Loucy (cell line): ENCODE data around the gene IGSF3.

Experiments
- H2AFZ ChIP-seq: fragments of 200-600 bp; sonication (generic); 2 replicates; pipeline ENCODE4 v1.6.0; 2016; ENCODE audit warnings: antibody characterized with exemption, mild to moderate bottlenecking, low read length, moderate library complexity
- H3F3A ChIP-seq: fragments of 200-600 bp; 2 replicates; pipeline ENCODE4 v1.6.0; 2016; ENCODE audit warnings: antibody characterized with exemption, low read depth, mild to moderate bottlenecking
- H3K27me3 ChIP-seq: fragments of 200-600 bp; sonication (generic); 2 replicates; pipeline ENCODE4 v1.6.1; 2014; ENCODE audit warnings: low read length, mild to moderate bottlenecking; ENCODE audit not compliant: insufficient read depth, poor library complexity, severe bottlenecking
- H3K36me3 ChIP-seq: fragments of 200-600 bp; sonication (generic); 2 replicates; pipeline ENCODE4 v1.6.1; 2016; ENCODE audit warnings: low read length; ENCODE audit not compliant: insufficient read depth
- H3K4me1 ChIP-seq: fragments of 200-600 bp; sonication (generic); 2 replicates; pipeline ENCODE4 v1.5.1; 2014; ENCODE audit warnings: low read length, mild to moderate bottlenecking; ENCODE audit not compliant: insufficient read depth, poor library complexity, severe bottlenecking
- H3K4me2 ChIP-seq: fragments of 200-600 bp; sonication (generic); 2 replicates; pipeline ENCODE4 v1.6.0; 2014; ENCODE audit warnings: antibody characterized with exemption, low read length, low read depth, mild to moderate bottlenecking; ENCODE audit not compliant: poor library complexity, severe bottlenecking
- H3K4me3 ChIP-seq: fragments of 200-600 bp; sonication (generic); 2 replicates; pipeline ENCODE4 v1.5.1; 2014; ENCODE audit warnings: low read length, mild to moderate bottlenecking, mixed read lengths; ENCODE audit not compliant: poor library complexity, severe bottlenecking
- H3K79me2 ChIP-seq: fragments of 200-600 bp; sonication (generic); 2 replicates; pipeline ENCODE4 v1.6.1; 2014; ENCODE audit warnings: low read length; ENCODE audit not compliant: insufficient read depth
- H3K9ac ChIP-seq: fragments of 200-600 bp; sonication (generic); 2 replicates; pipeline ENCODE4 v1.6.0; 2014; ENCODE audit warnings: mild to moderate bottlenecking, low read depth, low read length, moderate library complexity; ENCODE audit not compliant: poor library complexity, severe bottlenecking
- H3K9me2 ChIP-seq: fragments of 200-600 bp; sonication (generic); replicated peaks from 2 replicates; pipeline ENCODE4 v1.6.1; 2016; ENCODE audit warnings: low read depth, low read length, mixed read lengths
- H3K9me3 ChIP-seq: fragments of 200-600 bp; sonication (generic); 2 replicates; pipeline ENCODE4 v1.6.1; 2014; ENCODE audit warnings: mild to moderate bottlenecking, antibody characterized with exemption, low read length, low read depth; ENCODE audit not compliant: insufficient read depth
- H4K20me1 ChIP-seq: fragments of 200-600 bp; sonication (generic); 2 replicates; pipeline ENCODE4 v1.6.0; 2014; ENCODE audit warnings: antibody characterized with exemption, low read length, mild to moderate bottlenecking; ENCODE audit not compliant: insufficient read depth, poor library complexity, severe bottlenecking
- EZH2phosphoT487 ChIP-seq: fragments of 200-600 bp; IDR thresholded peaks from 2 replicates; pipeline ENCODE4 v1.6.1; 2018; ENCODE audit warnings: antibody characterized with exemption, mild to moderate bottlenecking, moderate library complexity, borderline replicate concordance
- TF ChIP-seq, protein P1 (sequence below): fragments of 200-600 bp; sonication (generic); conservative IDR thresholded peaks from 2 replicates; pipeline ENCODE4 v1.5.1; 2014; ENCODE audit warnings: mild to moderate bottlenecking, antibody characterized with exemption, low read length

IGSF3 gene

DNA sequence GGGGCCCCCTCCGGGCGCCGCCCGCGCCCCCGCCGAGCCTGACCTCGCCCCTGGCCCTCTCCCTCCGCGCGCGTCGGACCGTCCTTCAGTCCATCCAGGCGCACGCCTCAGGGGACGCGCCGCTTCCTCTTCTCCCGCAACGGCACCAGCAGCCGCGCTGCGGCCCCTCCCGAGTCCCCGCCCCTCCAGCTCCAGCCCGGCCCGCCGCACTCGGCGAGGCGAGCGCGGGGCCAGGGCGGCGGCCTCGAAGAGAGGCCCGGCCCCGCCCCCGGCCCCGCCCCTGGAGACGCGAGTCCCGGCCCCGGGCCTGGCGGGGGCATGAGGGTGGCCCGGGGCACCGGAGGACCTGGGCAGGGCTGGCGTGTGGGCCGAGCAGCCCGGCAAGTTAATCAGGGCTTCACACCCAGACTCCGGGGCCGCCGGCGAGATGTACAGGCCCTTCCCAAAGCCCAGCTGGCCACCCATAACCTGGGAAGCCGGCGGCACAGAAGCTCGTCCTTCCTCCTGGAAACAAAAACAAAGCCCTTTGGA, at the start of gene IGSF3:
IGSF3 (minus strand) TSS at position 159 of the 531 bp plus-strand sequence. CDS start 1,407 bp downstream, outside the sequence.
- Histone ChIP-seq H3K9me3 (no peaks in the 10 kb centered on the region), H3K27me3 (peaks cover 24% of the 10 kb centered on the region), H3K4me2 (peak within 1 kb of the TSS; percentile 94), H3K4me1 (peaks cover 28% of the 10 kb centered on the region), H3K9me2 (no peaks in the 10 kb centered on the region), H4K20me1 (no peaks in the 10 kb centered on the region), H3K36me3 (no peaks in the 10 kb centered on the region), H3K79me2 (no peaks in the 10 kb centered on the region), H3K4me3 (peak within 1 kb of the TSS; percentile 74), H3F3A (no peaks in the 10 kb centered on the region), H3K9ac (peak within 1 kb of the TSS; percentile 36), H2AFZ (peak within 1 kb of the TSS; percentile 74)
- no peak for TF ChIP-seq EZH2phosphoT487
- TF ChIP-seq, protein P1, sequence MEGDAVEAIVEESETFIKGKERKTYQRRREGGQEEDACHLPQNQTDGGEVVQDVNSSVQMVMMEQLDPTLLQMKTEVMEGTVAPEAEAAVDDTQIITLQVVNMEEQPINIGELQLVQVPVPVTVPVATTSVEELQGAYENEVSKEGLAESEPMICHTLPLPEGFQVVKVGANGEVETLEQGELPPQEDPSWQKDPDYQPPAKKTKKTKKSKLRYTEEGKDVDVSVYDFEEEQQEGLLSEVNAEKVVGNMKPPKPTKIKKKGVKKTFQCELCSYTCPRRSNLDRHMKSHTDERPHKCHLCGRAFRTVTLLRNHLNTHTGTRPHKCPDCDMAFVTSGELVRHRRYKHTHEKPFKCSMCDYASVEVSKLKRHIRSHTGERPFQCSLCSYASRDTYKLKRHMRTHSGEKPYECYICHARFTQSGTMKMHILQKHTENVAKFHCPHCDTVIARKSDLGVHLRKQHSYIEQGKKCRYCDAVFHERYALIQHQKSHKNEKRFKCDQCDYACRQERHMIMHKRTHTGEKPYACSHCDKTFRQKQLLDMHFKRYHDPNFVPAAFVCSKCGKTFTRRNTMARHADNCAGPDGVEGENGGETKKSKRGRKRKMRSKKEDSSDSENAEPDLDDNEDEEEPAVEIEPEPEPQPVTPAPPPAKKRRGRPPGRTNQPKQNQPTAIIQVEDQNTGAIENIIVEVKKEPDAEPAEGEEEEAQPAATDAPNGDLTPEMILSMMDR, result no peak

DNA sequence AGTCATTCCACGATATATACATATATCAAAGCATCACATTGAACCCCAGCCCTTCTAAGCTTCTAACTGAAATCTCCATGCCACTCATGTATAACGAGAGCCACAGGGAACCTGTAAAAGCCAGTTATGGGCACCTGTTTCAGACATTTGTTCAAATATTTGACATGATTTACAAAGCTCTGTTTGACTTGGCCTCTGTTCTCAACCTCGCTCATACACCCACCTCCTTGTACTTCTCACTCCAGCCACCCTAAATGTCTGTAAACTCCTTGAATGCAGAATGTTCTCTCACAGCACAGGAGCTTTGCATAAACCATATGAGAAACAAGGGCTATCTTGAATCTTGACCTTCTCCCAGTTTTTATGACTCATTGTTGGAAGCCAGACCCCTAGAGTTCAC, 49.8 kb upstream of the IGSF3 start:
- Histone ChIP-seq H3K79me2 (no peaks in the 10 kb centered on the region), H3K4me3 (no peak overlapping the region), H3K27me3 (no peaks in the 10 kb centered on the region), H3K36me3 (no peaks in the 10 kb centered on the region), H4K20me1 (no peaks in the 10 kb centered on the region), H3K9ac (no peak overlapping the region), H3F3A (no peaks in the 10 kb centered on the region), H3K4me2 (no peak overlapping the region), H3K9me2 (no peaks in the 10 kb centered on the region), H2AFZ (no peak overlapping the region), H3K9me3 (no peaks in the 10 kb centered on the region), H3K4me1 (peaks cover 12% of the 10 kb centered on the region)
- no peak for TF ChIP-seq EZH2phosphoT487
- TF ChIP-seq, protein P1, result no peak

DNA sequence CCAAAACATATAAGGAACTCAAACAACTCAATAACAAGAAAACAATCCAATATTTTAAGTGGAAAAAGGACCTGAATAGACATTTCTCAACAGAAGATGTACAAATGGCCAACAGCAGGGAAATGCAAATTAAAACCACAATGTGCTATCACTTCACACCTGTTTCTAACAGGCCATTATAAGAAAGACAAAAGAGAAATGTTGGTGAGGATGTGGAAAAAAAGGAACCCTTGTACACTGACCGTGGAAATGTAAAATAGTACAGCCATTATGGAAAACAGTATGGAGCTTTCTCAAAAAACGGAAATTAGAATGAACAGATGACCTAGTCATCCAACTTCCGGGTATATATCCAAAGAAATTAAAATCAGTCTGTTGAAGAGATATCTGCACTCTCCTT, 48.9 kb upstream of the IGSF3 start:
- Histone ChIP-seq H3K9me3 (no peaks in the 10 kb centered on the region), H3F3A (no peaks in the 10 kb centered on the region), H2AFZ (no peak overlapping the region), H3K36me3 (no peaks in the 10 kb centered on the region), H3K4me1 (peaks cover 21% of the 10 kb centered on the region), H3K4me2 (no peak overlapping the region), H3K9ac (no peak overlapping the region), H3K9me2 (no peaks in the 10 kb centered on the region), H3K79me2 (no peaks in the 10 kb centered on the region), H3K4me3 (no peak overlapping the region), H3K27me3 (no peaks in the 10 kb centered on the region), H4K20me1 (no peaks in the 10 kb centered on the region)
- no peak for TF ChIP-seq EZH2phosphoT487
- TF ChIP-seq, protein P1, result no peak
